Stimulated activated CD4-positive, alpha-beta T cell treated with anti-CD3 and anti-CD28 coated beads, Interleukin-12 subunit alpha, Interleukin-12 subunit beta, amount 100 ng/mL, for 24 hours (primary cell): Measurements from ENCODE around the gene RPRD1A.
A peak's percentile ranks its signal among the peaks of the same experiment; 100 is the strongest.
"Not testable (repeated sequence)": the region's sequence is repeated elsewhere in the genome, so short reads cannot be mapped to it uniquely, and the experiment has no call there.

Experiments
- DNase-seq, 2 experiments: peaks; one replicate each; pipeline ENCODE4 v3.0.0-alpha.2; 2020; ENCODE audit warnings: low read depth in 2 of 2

Gene RPRD1A, protein sequence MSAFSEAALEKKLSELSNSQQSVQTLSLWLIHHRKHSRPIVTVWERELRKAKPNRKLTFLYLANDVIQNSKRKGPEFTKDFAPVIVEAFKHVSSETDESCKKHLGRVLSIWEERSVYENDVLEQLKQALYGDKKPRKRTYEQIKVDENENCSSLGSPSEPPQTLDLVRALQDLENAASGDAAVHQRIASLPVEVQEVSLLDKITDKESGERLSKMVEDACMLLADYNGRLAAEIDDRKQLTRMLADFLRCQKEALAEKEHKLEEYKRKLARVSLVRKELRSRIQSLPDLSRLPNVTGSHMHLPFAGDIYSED

DNA sequence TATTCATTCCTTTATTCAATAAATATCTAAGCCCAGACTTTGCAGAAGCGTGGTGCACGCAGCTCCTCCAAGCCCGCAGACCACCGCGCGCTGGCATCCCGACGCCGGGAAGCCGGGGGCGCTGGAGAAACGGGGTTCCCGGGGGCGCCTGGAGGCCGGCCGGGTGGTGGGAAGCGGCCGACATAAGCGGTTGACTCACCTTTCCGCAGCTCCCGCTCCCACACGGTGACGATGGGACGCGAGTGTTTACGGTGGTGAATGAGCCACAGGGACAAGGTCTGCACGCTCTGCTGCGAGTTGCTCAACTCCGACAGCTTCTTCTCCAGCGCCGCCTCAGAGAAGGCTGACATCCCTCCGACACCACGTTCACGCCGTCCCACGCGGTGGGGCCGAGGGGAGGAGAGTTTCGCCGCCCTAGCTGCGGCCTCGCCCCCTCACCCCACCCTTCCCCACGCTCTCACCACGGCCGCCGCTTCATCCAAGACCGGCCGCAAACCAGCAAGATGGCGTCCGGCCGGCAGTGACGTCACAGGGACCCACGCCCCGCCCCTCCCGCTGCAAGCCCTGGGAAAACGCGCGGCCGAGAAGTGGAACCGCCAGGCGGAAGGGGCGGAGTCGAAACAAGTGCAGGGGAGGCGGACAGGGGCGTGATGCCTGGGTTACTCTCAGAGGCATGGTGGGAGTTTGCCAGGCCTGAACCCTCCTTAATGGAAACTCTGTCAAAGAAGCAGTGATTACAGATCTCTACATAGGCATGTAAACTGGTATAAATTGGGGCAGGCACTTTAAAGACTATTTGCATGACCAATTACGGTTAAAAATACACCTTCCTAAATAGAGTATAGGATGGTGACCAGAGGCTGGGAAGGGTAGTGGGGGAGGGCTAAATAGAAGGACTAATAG lies at the start of gene RPRD1A:
RPRD1A (minus strand) TSS at position 505 of the 903 bp plus-strand sequence; CDS start at position 350, 155 bp downstream.
- peak; percentile 97 to 98 for DNase-seq

DNA sequence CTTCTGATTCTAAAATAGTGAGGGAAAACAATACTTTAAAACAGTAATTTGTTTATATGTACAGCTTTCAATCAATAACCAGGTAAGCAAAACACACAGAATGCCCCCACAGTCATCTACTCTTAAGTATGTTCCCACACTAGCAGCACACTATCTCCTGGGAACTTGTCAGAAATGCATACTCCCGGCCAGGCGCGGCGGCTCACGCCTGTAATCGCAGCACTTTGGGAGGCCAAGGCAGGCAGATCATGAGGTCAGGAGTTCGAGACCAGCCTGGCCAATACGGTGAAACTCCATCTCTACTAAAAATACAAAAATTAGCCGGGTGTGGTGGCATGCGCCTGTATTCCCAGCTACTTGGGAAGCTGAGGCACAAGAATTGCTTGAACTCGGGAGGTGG lies 49.4 kb upstream of the RPRD1A start:
- DNase-seq = not testable (repeated sequence)

DNA sequence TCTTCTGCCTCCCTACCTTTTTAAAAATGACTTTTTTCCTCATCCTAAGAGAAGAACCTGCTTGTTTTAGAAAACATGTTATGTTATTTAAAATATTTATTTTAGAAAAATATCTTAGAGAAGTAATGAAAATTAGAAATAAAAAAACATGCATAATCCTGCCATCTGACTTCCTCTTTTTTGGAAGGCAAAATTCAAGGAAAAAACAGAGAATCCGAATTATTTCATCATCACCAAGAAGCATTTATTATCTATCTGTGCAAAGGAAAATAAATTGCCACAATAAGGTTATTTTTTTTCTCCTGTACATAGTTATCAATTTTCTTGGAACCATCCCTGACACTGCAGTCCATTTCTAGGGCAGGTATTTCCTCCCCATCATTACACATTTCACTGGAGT lies 47.4 kb upstream of the RPRD1A start:
- DNase-seq = no peak

DNA sequence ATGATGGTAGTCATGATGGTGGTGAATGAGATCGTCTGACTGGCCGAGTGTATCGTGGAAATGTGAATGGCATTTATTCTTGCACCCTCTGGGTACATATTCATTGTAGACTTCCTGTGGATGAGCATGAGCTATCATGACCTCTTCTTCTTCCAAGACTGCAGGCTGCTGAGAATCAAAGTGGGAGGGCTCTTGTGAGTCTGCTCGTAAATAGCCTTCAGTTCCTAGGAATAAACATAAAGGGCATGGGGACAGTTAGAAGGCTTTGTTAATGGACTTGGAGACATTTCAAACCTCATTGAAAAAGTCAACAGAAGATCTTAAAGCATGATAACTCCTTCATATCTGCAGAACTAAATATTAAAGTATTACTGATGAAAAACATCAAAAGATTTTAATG lies 46.9 kb upstream of the RPRD1A start:
- DNase-seq = no peak

DNA sequence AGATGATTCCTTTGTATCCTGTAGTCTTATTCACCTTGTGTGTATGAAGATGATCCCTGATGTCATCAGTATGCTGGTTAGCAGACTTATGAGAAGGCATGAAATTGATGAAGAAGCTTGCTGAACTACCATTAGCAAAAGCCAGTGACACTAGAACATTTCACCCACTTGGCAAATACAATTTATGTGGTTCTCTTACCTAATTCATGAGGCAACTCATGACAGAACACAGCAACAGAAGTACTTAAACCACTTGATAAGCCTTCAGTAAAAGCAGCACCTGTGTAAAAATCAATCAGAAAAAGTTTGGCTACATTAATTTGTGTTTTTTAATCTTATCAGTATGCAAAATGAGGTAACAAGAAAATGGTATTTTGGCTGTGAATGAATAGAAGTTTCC lies 44.9 kb upstream of the RPRD1A start:
- no peak for DNase-seq

DNA sequence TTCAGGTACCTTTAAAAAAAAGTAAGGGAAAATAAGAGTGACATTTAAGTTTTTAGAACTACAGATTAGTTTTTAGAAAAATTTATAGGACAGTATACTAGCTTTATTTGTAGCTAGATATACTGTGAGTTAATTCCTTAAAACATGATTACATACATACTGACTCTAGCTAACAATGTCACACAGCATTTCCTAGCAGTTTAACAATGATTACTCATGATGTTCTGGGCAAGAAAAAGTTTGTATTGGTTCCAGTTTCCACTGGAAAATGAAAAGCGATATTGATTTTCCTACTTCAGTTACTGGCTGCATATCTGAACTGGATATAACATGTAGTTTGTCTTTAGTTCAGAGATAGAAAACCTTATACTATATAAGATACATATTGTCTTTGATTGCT lies 42.4 kb upstream of the RPRD1A start:
- DNase-seq = no peak

DNA sequence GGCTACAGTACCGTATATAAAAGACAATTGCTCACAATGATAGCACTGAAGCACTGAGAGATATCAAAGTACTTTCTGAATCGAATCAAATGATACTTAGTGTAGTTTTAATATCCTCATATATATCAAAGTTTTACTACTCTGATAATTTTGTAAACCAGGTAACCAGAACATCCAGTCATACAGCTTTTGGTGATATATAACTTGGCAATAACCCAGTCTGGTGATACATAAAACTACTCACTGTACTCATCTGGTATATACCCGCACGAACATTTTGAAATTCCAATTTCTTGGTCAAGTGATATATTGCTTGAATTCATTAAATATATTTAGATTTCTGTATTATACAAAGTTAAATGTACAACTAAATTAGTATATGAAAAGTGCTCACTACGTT lies 41.2 kb upstream of the RPRD1A start:
- DNase-seq = no peak

DNA sequence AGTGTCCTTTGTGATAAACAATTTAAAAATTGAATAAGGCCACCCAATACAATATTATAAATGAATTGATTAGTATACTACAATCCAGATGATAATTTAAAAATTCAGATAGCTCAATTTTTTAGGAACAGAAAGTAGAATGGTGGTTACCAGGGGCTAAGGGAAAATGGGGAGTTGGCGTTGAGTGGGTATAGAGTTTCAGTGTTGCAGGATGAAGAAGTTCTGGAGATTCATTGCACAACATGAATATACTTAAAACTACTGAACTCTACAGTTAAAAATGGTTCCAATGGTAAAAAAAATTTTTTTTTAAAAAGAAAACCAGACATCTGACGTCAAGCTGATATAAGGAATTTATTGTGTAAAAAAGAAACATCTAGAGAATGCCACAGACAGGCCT lies 40.8 kb upstream of the RPRD1A start:
- DNase-seq = no peak

DNA sequence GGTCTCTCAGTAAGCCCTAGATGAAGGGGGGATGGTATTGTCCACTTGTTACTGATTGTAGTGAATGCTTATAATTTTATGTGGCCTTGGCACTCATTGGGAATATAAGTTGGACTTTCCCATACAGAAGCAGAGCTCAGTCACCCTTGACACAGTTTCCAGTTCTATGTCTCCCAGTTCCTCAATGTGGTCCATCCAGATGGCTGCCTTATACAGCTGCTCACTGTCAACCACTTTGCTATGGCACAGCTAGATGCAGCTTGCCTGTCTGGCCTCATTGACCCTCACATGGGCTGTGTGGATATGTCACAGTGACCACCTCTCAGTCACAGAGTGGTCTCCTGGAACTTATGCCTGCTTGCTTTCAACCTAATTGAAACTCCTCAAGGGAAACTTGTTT lies 40.1 kb upstream of the RPRD1A start:
- no peak for DNase-seq

DNA sequence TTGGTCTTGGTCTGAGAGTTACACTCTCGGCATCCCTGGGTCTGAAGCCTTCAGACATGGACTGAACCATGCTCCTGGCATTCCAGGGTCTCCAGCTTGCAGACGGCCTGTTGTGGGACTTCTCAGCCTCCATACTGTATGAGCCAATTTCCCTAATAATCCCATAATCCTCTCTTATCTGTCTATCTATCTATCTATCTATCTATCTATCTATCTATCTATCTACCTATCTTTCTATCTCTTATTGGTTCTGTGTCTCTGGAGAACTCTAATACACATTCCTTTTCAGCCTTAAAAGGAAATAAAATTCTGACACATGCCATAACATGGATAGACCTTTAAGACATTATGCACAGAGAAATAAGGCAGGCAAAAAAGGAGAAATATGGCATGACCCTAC lies 37.4 kb upstream of the RPRD1A start:
- DNase-seq = no peak

DNA sequence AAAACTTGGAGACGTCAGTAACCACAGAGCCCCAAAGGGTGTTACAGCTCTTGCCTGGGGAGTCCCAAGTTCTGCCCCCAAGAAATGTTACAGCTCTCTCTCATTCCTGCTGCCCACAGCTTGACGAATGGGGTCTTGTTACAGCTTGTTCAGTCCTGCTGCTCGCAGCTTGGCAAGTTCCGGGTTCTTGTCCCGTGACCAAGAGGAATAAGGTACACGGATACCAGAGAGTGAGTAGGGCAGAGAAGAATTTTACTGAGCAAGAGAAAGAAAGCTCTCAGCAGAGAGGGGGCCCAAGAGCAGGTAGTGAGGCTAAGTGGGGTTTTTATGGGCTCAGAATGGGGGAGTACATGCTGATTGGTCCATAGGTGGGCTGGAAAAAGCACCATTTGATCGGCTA lies 34.6 kb upstream of the RPRD1A start:
- DNase-seq = no peak

DNA sequence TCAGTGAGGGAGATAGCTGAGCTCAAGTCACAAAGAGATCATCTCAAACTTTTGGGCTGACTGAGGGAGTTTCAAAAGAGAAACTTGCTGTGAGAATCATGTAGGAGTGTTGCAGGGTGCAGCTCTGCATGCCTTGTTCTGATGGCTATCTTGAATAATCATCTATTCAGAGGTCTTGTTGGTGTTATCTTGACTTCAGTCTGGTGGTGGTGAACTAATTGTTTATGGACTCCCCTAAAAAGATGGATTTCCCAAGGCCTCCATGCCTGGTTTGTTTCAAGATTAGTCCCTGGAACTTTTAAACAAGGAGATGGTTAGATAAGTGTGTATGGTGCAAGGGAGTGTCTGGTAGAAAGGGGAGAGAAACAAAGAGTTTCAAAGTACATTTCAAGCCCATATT lies 32.0 kb upstream of the RPRD1A start:
- no peak for DNase-seq

DNA sequence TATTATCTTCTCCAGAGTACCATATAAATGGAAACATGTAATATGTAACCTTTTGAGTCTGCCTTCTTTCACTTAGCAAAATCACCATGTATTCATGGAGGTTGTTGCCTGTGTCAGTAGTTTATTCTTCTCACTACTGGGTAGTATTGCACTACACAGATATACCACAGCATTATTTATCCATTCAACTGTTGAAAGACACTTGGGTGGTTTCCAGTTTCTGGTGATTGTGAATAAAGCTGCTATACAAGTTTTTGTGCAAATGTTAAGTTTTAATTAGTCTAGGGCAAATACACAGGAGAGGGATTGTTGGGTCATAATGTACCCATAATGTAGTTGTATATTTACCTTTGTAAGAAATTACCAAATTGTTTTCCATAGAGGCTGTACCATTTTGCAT lies 29.6 kb upstream of the RPRD1A start:
- no peak for DNase-seq

DNA sequence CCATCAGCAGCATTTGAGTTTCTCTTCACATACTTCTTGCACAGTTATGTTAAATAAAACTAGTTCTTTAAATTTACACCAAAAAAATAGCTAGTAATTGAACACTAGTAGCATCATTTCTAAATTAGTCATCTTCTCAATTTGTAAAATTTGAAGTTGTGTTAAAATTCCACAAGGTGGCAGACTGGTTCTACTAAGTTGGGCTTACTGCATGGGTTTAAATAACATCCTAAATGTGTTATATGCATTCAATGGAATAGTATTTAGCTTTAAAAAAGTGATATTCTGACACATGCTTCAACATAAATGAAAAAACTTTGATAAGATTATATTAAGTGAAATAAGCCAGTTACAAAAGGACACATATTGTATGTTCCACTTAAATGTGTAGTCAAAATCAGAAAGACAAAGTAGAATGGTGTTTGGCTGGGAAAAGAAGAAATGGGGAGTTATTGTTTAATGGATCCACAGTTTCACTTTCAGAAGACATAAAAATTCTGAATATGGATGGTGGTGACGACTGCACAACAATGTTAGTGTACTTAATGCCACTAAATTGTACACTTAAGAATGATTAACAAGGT lies 28.7 kb upstream of the RPRD1A start:
- no peak for DNase-seq

DNA sequence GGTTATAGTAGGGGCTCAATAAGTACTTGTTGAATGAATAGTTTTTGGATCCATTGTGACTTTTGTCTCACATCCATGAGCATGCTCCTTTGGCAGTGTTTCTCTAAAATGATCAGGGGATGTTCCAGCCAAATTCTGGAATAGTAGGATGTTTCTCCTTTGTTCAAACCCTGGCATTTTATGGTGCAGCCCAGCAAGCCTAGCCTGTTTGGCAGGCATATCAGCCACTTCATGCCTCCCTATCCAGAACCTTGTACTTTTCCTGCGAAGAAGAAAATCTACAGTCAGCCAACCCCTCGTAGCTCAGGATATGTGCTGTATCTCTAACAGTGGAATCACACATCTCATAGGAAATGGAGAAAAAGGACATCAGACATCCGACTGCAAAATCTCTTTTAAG lies 27.1 kb upstream of the RPRD1A start:
- DNase-seq = no peak

DNA sequence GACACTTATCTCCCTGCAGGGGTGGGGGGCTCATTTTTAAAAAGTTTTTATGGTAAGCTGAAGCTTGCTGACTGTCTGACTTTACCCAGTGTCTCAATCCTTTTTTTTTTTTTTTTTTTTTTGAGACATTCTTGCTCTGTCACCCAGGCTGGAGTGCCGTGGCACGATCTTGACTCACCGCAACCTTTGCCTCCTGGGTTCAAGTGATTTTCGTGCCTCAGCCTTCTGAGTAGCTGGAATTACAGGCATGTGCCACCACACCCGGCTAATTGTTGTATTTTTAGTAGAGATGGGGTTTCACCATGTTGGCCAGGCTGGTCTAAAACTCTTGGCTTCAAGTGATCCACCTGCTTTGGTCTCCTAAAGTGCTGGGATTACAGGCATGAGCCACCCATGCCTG lies 24.8 kb upstream of the RPRD1A start:
- DNase-seq = not testable (repeated sequence)

DNA sequence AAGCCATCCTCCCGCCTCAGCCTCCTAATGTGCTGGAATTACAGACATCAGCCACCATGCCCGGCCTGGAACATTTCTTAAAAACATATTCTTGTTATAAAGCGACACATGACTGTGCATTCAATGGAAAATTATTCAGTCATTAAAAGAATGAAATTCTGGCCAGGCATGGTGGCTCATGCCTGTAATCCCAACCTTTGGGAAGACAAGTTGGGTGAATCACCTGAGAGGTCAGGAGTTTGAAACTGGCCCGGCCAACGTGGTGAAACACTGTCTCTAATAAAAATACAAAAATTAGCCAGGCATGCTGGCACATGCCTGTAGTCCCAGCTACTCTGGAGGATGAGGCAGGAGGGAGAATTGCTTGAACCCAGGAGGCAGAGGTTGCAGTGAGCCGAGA lies 21.6 kb upstream of the RPRD1A start:
- DNase-seq = no peak

DNA sequence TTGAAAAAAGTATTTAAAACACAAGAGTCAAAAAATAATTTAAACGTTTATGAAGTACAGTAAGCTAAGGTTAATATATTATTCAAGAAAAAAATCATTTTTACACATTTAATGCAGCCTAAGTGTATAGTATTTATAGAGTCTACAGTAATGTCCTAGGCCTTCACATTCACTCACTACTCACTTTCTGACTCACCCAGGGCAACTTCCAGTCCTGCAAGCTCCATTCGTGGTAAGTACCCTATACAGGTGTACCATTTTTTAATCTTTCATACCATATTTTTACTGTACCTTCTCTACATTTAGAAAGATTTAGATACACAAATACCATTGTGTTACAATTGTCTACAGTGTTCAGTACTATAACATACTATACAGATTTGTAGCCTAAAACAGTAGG lies 20.9 kb upstream of the RPRD1A start:
- DNase-seq = no peak

DNA sequence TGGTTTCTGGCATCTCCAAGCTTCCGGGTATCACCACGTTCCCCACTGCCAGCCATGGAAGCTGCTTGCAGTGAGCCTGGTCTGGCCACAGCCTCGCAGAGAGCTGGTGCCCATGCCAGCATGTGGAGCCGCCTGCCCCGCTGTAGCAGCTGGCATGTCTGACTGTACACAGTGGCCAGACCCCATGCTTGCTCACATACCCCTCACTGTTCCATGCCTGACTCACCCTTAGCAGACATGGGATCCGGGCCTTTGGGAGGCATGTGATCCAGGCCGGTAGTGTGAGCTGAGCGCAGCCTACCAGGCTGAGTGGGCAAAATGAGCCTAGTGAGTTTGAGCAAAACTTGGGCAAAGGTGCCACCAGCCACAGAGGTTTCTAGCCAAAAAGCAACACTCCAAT lies 18.8 kb upstream of the RPRD1A start:
- no peak for DNase-seq

DNA sequence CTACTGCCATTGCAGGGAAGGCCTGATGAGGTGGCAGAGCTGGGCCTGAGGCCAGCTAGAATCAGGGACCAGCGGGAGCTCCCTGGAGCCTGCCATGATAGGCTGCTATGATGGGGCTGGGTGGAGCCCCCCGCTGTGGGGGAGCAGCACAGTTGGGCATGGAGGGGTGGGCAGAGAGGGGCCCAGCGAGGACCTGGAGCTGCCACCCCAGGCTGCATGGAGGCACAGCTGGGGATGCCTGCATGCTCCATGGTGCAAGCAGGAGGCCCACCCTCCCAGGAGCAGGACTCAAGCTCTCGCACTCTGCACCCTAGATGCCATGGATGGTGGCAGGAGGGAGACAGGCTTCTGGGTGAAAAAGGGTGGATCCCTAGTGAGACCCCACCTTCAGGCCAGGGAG lies 17.8 kb upstream of the RPRD1A start:
- no peak for DNase-seq

DNA sequence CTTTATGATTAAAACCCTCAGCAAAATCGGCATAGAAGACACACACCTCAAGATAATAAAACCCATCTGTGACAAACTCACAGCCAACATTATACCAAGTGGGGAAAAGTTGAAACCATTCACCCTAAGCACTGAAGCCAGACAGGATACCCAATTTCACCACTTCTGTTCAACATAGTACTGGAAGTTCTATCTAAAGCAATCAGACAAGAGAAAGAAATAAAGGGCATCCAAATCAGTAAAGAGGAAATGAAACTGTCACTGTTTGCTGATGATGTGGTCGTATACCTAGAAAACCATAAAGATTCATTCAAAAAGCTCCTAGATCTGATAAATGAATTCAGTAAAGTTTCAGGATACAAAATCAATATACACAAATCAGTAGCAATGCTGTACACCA lies 16.4 kb upstream of the RPRD1A start:
- no peak for DNase-seq

DNA sequence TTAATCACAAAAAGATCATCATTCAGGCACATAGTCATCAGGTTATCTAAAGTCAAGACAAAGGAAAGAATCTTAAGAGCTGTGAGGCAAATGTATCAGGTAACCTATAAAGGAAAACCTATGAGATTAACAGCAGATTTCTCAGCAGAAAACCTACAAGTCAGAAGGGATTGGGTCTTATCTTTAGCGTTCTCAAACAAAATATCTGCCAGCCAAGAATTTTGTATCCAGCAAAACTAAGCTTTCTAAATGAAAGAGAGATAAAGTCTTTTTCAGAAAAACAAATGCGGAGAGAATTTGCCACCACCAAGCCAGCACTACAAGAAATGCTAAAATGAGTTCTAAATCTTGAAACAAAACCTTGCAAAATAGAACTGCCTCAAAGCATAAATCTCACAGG lies 13.8 kb upstream of the RPRD1A start:
- DNase-seq = not testable (repeated sequence)
